Esophagus muscularis mucosa (tissue), 4 donors: Measurements from ENCODE around the gene SLC6A8.

Experiments
- EP300 ChIP-seq: sonication (generic); formaldehyde crosslinking; IDR thresholded peaks from one replicate; pipeline ENCODE4 v1.6.1; 2017; ENCODE audit warnings: antibody characterized with exemption
- POLR2A ChIP-seq: fragments of 450-650 bp; IDR thresholded peaks from one replicate; pipeline ENCODE4 v1.6.1; 2017; ENCODE audit warnings: antibody characterized with exemption, moderate library complexity, mild to moderate bottlenecking, low read depth
- TF ChIP-seq, protein P1 (sequence below), 3 experiments: fragments of 200-600 bp in 2 of 3; fragments of 450-650 bp in 1 of 3; sonication (generic) in 2 of 3; IDR thresholded peaks; one replicate each; pipeline ENCODE4 v1.5.1; 2017 to 2019; ENCODE audit warnings: antibody characterized with exemption in 3 of 3, mild to moderate bottlenecking in 2 of 3, moderate library complexity in 1 of 3

DNA sequence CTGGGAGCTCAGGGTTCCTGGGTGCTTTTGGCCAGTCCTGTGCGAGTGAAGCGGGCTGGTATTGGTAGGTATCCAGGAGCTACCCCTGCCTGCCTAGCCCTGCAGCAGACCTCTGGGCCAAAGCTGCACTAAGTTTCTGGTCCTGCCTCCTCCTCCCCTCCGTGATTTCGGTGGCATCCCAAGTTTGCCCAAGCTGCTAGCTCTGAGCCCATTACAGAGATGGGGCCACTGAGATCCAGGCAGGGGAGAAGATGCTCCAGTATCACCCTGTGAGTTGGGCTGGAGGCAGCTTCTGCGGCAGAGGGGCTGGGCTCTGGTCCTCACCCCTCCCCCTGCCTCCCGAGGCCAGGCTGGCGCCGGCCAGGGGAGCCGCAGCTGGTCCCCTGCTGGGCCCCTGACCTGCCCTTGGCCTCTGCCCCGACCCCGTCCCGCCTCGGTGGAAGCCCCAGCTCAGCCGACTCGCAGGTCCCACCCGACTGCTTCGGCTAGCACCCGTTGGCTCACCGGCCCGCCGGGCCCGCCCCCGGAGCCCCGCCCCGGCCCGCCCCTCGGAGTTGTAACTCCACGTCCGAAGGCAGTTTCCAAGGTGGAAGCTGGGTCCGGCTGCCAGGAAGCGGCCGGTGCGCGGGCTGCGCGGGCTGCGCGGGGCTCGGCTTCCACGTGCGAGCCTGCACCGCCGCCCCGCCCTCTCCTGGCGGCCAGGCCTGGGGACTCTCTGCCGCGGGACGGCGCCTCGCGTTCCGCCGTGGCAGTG, 40.9 kb upstream of the SLC6A8 start, which contains the start of gene DUSP9:
- TF ChIP-seq POLR2A = no peak
- TF ChIP-seq, protein P1, sequence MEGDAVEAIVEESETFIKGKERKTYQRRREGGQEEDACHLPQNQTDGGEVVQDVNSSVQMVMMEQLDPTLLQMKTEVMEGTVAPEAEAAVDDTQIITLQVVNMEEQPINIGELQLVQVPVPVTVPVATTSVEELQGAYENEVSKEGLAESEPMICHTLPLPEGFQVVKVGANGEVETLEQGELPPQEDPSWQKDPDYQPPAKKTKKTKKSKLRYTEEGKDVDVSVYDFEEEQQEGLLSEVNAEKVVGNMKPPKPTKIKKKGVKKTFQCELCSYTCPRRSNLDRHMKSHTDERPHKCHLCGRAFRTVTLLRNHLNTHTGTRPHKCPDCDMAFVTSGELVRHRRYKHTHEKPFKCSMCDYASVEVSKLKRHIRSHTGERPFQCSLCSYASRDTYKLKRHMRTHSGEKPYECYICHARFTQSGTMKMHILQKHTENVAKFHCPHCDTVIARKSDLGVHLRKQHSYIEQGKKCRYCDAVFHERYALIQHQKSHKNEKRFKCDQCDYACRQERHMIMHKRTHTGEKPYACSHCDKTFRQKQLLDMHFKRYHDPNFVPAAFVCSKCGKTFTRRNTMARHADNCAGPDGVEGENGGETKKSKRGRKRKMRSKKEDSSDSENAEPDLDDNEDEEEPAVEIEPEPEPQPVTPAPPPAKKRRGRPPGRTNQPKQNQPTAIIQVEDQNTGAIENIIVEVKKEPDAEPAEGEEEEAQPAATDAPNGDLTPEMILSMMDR (IDR thresholded peaks at IDR 0.05) = no peak
- no peak for TF ChIP-seq EP300
